ENCODE measurements around the gene MFSD2B. TPM values are rescaled to one million over a fixed set of nuclear protein-coding genes. Genes with fewer than 3 reads are reported as not detected.

The MFSD2B gene
- total RNA-seq, 1 donor from 2014 or later: not detected

GRCh38 chr2:24022324-24022974, 12.6 kb downstream of the MFSD2B start:
- no peak overlapping the region for H3K4me2 ChIP-seq
- Mint-ChIP-seq H3K4me3 (no peak overlapping the region), H3K4me1 (peaks cover 20% of the 10 kb centered on the region), H3K9me3 (no peaks in the 10 kb centered on the region), H3K27ac (peak overlapping the region; percentile 65), H3K36me3 (peaks cover 22% of the 10 kb centered on the region), H3K27me3 (ENCODE audit: insufficient read depth, low read depth) (peaks cover 4% of the 10 kb centered on the region)
- H3K9ac ChIP-seq: no peak overlapping the region
- no peak overlapping the region for H3K27ac ChIP-seq
- peaks cover 13% of the 10 kb centered on the region for H3K4me1 ChIP-seq
- H3K27me3 ChIP-seq: no peaks in the 10 kb centered on the region
- H3K79me2 ChIP-seq (ENCODE audit: low read depth): no peaks in the 10 kb centered on the region
- DNase-seq (ENCODE audit: low spot score): no peak
- no peaks in the 10 kb centered on the region for H4K20me1 ChIP-seq (ENCODE audit: low read depth)
- TF ChIP-seq EZH2 (IDR thresholded peaks at IDR 0.05) (no peak), EZH2phosphoT487 (IDR thresholded peaks at IDR 0.05) (no peak)
- TF ChIP-seq, protein P1, sequence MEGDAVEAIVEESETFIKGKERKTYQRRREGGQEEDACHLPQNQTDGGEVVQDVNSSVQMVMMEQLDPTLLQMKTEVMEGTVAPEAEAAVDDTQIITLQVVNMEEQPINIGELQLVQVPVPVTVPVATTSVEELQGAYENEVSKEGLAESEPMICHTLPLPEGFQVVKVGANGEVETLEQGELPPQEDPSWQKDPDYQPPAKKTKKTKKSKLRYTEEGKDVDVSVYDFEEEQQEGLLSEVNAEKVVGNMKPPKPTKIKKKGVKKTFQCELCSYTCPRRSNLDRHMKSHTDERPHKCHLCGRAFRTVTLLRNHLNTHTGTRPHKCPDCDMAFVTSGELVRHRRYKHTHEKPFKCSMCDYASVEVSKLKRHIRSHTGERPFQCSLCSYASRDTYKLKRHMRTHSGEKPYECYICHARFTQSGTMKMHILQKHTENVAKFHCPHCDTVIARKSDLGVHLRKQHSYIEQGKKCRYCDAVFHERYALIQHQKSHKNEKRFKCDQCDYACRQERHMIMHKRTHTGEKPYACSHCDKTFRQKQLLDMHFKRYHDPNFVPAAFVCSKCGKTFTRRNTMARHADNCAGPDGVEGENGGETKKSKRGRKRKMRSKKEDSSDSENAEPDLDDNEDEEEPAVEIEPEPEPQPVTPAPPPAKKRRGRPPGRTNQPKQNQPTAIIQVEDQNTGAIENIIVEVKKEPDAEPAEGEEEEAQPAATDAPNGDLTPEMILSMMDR (IDR thresholded peaks at IDR 0.05): no peak
- H3F3A ChIP-seq (ENCODE audit: low read depth): no peaks in the 10 kb centered on the region
- no peaks in the 10 kb centered on the region for H3K9me3 ChIP-seq (ENCODE audit: low read depth)
- no peak overlapping the region for H3K4me3 ChIP-seq
- no peaks in the 10 kb centered on the region for H3K36me3 ChIP-seq
- no peak overlapping the region for H2AFZ ChIP-seq (replicated peaks)

DNA sequence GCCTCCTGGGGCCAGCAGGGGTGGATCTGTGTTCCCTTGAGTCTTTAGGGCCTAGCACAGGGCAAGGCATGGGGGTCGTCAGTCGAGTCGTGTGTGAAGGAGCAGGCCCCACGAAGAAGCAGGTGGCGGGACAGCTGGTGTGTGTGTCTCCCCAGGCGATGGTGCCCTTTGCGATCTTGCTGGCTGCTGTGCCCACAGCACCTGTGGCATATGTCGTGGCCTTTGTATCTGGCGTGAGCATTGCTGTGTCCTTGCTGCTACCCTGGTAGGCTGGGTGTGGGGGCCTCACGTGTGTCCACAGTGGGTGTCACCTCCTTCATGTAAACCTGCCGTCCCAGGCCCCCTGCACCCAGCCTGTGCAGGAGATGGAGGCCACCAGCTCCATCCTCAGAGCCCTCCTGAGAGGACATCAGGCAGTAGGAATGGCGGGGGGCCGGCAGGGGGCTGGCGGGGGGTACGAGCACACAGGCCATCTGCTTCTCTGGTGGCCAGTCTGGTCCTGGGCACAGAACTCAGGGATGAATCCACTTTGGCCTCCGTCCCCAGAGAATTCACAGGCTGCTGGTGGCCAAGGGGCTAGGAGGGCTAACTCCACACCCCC, 13.2 kb downstream of the MFSD2B start:
- DNase-seq (ENCODE audit: low spot score): no peak
- Histone ChIP-seq H3K27ac (no peak overlapping the region), H2AFZ (replicated peaks) (no peak overlapping the region), H3K79me2 (ENCODE audit: low read depth) (no peaks in the 10 kb centered on the region), H3K4me2 (no peak overlapping the region), H3K27me3 (no peaks in the 10 kb centered on the region), H3K4me3 (no peak overlapping the region), H3K36me3 (no peaks in the 10 kb centered on the region), H3K9ac (no peak overlapping the region), H3K9me3 (ENCODE audit: low read depth) (no peaks in the 10 kb centered on the region), H4K20me1 (ENCODE audit: low read depth) (no peaks in the 10 kb centered on the region), H3K4me1 (peaks cover 15% of the 10 kb centered on the region), H3F3A (ENCODE audit: low read depth) (no peaks in the 10 kb centered on the region)
- no peak overlapping the region for H3K4me3 Mint-ChIP-seq
- H3K27me3 Mint-ChIP-seq (ENCODE audit: insufficient read depth, low read depth): peaks cover 4% of the 10 kb centered on the region
- H3K4me1 Mint-ChIP-seq: peaks cover 18% of the 10 kb centered on the region
- H3K36me3 Mint-ChIP-seq: peaks cover 22% of the 10 kb centered on the region
- TF ChIP-seq EZH2 (IDR thresholded peaks at IDR 0.05): no peak
- TF ChIP-seq, protein P1 (IDR thresholded peaks at IDR 0.05): no peak
- no peak for TF ChIP-seq EZH2phosphoT487 (IDR thresholded peaks at IDR 0.05)
- peak overlapping the region; percentile 65 for H3K27ac Mint-ChIP-seq
- no peaks in the 10 kb centered on the region for H3K9me3 Mint-ChIP-seq

GRCh38 chr2:24024018-24024417, 14.1 kb downstream of the MFSD2B start:
- Histone ChIP-seq H3K27ac (no peak overlapping the region), H3K36me3 (no peaks in the 10 kb centered on the region), H3K4me1 (peaks cover 15% of the 10 kb centered on the region), H3K4me3 (no peak overlapping the region), H4K20me1 (ENCODE audit: low read depth) (no peaks in the 10 kb centered on the region), H3K4me2 (no peak overlapping the region), H2AFZ (replicated peaks) (no peak overlapping the region), H3K79me2 (ENCODE audit: low read depth) (no peaks in the 10 kb centered on the region), H3K9ac (no peak overlapping the region), H3K9me3 (ENCODE audit: low read depth) (no peaks in the 10 kb centered on the region), H3K27me3 (no peaks in the 10 kb centered on the region), H3F3A (ENCODE audit: low read depth) (no peaks in the 10 kb centered on the region)
- DNase-seq (ENCODE audit: low spot score): peak; percentile 31
- H3K36me3 Mint-ChIP-seq: peaks cover 27% of the 10 kb centered on the region
- H3K9me3 Mint-ChIP-seq: no peaks in the 10 kb centered on the region
- TF ChIP-seq EZH2 (IDR thresholded peaks at IDR 0.05): no peak
- TF ChIP-seq EZH2phosphoT487 (IDR thresholded peaks at IDR 0.05): no peak
- TF ChIP-seq, protein P1 (IDR thresholded peaks at IDR 0.05): peak; percentile 29
- H3K4me3 Mint-ChIP-seq: no peak overlapping the region
- H3K4me1 Mint-ChIP-seq: peaks cover 15% of the 10 kb centered on the region
- peak overlapping the region; percentile 62 for H3K27ac Mint-ChIP-seq
- H3K27me3 Mint-ChIP-seq (ENCODE audit: insufficient read depth, low read depth): peaks cover 2% of the 10 kb centered on the region
